ENCODE data around the gene OSBPL1A.

OSBPL1A gene

DNA sequence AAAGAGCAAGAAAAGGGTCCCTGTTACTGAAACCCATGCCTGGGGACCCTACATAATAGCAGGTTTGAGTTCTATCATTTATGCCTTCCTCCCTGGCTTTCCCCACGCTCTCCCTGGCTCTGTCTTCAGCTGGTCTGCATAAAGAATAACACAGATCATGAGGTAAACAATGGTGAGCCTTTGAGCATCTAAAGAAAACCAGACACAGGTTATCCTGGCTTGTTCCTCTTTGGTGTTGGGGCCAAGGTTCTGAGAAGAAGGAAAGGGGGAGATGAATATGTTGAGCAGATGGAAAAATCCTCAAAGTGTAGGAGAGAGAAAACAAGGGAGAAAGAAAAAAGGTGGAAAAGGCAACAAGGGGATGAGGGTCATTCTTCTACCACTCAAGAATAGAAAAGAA lies 131.5 kb downstream of the OSBPL1A start:
- no peak for DNase-seq (ENCODE audit: low read depth)

DNA sequence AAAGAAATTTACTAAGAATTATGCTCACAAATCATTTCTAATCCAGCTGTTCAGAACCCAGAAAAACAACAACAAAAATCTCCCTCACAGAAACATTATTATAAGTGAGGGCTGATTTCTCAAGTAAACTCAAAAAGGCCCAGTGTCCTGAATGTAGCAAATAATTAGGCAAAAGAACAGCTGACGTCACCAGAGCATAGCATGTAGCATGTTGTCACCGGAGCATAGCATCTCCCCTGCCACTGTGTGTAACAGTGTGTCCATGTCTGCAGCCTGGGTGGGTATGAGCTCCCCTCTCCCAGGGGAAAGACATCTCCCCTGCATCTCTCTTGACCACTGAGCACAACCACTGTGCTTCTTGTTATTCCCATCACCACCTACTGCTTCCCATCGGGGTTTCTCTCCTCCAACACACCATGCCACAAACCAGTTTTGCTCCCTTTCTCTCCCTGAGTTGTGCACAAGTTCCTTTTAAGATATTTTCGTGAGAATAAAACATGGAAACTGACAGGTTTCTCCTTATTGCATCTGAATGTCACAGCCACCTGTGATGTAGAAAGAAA lies 132.0 kb downstream of the OSBPL1A start:
- no peak for DNase-seq (ENCODE audit: low read depth)

GRCh38 chr18:24263050-24263449 lies 134.6 kb downstream of the OSBPL1A start:
- DNase-seq (ENCODE audit: low read depth), result no peak

DNA sequence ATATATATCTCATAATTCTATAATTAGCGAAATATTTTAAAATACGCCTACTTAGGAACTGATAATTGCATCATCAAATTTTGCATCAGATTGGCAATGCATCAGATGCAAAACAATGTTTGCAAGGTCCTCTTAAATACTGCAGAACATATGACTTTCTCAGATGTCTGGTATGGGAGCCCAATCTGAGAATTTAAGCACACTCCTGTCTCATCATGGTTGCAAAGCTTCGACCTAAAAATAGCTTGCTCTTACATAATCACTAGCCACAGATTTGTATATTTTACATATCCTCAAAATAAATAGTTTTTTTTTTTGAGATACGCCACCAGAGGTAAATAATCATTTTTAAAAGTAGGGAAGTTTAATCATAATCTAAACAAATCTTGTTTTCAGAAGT lies 135.5 kb downstream of the OSBPL1A start:
- no peak for DNase-seq (ENCODE audit: low read depth)

GRCh38 chr18:24259869-24260641 lies 137.6 kb downstream of the OSBPL1A start:
- DNase-seq (ENCODE audit: low read depth), result no peak

DNA sequence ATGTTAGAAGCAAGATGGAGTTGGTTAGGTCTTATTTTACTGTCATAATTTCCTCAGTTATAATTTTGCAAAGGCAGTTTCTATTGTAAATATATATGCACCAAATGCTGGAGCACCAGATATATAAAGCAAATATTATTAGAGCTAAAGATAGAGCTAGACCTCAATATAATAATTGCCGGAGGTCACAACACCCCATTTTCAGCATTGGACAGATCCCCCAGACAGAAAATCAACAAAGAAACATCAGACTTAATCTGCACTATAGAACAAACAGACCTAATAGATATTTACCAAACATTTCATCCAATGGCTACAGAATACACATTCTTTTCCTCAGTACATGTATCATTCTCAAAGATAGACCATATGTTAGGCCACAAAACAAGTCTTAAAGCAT lies 143.6 kb downstream of the OSBPL1A start:
- no peak for DNase-seq (ENCODE audit: low read depth)

- DNase-seq (ENCODE audit: low read depth), result no peak
Measured at GRCh38 chr18:24249716-24250115, 147.9 kb downstream of the OSBPL1A start.

DNA sequence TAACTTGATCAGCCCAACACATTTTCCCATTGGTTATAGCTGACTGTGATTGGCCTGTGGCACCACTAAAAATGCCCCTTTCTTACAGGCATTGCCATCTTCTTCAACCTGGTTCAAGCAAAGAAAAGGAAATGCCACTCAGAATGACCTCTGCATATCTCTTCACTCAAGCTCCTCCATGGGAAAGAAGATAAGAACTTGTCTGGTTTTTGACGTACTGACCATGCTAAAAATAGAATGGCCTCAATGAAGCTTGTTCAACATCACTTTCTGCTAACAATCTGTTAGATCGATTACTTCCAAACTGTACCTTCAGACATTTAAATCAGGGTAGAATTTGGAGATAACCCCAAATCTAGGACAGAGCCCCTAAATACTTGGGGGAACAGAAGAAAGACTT lies 149.3 kb downstream of the OSBPL1A start:
- no peak for DNase-seq (ENCODE audit: low read depth)

DNA sequence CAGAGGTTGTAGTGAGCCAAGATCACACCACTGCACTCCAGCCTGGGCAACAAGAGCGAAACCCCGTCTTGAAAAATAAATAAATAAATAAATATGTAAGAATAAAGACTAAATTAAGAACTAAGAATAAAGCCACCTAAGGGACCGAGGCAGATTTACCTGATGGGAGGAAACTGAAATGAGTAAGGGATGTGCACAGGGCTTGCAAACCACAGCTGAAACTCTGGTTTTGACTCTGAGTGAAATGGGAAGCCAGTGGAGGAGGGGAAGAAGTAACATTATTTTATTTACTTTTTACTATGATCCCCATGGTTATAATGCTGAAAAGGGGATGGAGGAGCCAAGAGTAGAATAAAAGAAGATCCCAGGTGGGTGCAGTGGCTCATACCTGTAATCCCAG lies 151.5 kb downstream of the OSBPL1A start:
- DNase-seq (ENCODE audit: low read depth), result no peak

GRCh38 chr18:24244698-24245097 lies 152.9 kb downstream of the OSBPL1A start:
- DNase-seq (ENCODE audit: low read depth), result no peak

DNA sequence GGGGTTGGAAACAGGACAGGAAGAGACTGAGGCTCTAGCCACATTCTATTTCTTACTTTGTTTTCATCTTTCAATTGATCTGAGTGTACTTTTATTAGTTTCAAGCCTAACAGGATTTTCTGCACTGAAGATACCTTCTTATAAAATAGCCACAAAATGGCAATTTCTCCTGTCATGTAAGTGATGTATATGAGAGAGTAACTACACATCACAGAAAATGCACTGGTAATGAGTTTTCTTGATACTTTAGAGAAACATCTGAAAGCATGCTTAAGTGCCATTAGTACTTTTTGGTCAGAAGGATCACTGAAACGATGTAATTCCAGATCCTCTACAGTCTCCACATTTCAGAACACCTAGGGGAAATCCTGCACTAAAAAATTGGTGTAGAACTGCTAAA lies 153.9 kb downstream of the OSBPL1A start:
- DNase-seq (ENCODE audit: low read depth), result no peak

- no peak for DNase-seq (ENCODE audit: low read depth)
Measured at GRCh38 chr18:24239341-24239740, 158.3 kb downstream of the OSBPL1A start.

- no peak for DNase-seq (ENCODE audit: low read depth)
Measured at GRCh38 chr18:24238387-24238786, 159.2 kb downstream of the OSBPL1A start.

- no peak for DNase-seq (ENCODE audit: low read depth)
Measured at GRCh38 chr18:24234850-24235418, 162.7 kb downstream of the OSBPL1A start.

DNA sequence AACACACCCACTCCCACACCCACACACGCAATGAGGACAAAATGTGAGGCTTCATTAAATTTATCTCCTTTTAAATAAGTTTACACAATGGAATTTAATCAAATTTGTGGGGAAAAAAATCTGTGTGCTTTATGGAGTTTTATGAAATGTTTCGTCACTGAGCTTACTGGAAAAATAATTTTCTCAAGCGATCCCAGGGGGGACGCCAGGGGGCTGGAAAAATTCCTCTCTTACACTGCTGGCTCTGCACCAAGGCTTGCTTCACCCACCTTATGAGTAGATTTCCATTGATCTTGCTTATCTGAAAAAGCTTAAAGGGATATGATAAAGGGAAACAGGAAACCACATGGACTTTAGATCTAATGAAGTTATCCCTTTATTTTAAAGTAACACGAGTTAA lies 163.3 kb downstream of the OSBPL1A start:
- no peak for DNase-seq (ENCODE audit: low read depth)

GRCh38 chr18:24232800-24233199 lies 164.8 kb downstream of the OSBPL1A start:
- DNase-seq (ENCODE audit: low read depth), result no peak

- no peak for DNase-seq (ENCODE audit: low read depth)
Measured at GRCh38 chr18:24231773-24232735, 165.6 kb downstream of the OSBPL1A start.

- DNase-seq (ENCODE audit: low read depth), result no peak
Measured at GRCh38 chr18:24230766-24231165, 166.9 kb downstream of the OSBPL1A start.

GRCh38 chr18:24228667-24229041 lies 169.0 kb downstream of the OSBPL1A start:
- no peak for DNase-seq (ENCODE audit: low read depth)

DNA sequence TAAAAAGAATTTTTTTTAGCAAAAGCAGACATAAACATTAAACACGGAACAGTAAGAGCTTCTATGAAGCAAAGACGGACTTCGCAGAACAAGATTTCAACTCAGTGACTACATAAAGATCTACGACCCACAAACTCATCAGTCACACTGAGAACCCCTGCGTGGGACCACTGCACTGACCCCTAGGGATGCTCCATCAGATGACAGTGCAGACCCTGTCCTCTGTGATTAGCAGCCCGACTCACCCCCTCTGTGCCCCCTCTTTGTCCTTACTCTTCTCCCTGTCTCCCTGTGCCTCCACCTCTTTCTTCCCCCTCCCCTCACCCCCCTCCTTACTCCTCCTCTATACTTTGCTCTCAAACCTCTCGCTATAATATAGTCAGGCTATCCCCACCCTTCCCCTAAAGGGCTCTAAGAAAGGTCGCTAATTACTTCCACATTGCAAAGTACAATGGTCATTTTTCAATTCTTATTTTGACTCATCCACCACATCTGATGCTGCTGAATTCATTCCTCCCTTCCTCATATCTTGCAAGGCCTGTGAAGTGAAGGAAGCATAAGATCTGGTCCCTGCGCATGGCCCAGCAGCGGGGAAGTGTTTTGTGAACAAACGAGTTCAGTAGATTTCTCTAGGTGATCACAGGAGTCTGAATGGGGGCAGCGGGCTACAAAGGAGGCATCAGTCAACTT lies 169.5 kb downstream of the OSBPL1A start:
- DNase-seq (ENCODE audit: low read depth), result no peak

GRCh38 chr18:24220318-24220688 lies 177.3 kb downstream of the OSBPL1A start:
- no peak for DNase-seq (ENCODE audit: low read depth)

Data from stimulated activated CD8-positive, alpha-beta memory T cell treated with anti-CD3 and anti-CD28 coated beads, Interleukin-12 subunit alpha, Interleukin-12 subunit beta, amount 100 ng/mL, for 4 hours (primary cell).